GOT3 (cell line): ENCODE data around the gene IL1R2.

Experiments used
- DNase-seq: peaks from one replicate; lab custom pipeline; 2025; ENCODE audit warnings: mixed read lengths; lab: John Stamatoyannopoulos, UW

The IL1R2 gene, protein sequence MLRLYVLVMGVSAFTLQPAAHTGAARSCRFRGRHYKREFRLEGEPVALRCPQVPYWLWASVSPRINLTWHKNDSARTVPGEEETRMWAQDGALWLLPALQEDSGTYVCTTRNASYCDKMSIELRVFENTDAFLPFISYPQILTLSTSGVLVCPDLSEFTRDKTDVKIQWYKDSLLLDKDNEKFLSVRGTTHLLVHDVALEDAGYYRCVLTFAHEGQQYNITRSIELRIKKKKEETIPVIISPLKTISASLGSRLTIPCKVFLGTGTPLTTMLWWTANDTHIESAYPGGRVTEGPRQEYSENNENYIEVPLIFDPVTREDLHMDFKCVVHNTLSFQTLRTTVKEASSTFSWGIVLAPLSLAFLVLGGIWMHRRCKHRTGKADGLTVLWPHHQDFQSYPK

DNA sequence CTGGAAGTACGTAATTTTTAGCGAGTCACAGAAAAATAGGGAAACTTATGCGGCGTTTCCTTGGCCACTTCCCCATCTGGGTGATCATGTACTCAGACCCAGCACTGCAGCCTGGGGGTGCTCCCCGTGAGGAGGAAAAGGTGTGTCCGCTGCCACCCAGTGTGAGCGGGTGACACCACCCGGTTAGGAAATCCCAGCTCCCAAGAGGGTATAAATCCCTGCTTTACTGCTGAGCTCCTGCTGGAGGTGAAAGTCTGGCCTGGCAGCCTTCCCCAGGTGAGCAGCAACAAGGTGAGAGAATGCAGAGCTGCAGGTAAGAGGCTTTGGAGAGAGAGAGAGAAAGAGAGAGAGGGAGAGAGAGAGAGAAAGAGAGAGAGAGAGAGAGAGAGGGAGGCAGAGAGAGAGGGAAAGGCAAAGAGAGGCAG lies at the start of gene IL1R2:
Gene IL1R2 (plus strand): TSS at position 240 of the 425 bp plus-strand sequence. CDS start 16,616 bp downstream, outside the sequence.
- DNase-seq: no peak

DNA sequence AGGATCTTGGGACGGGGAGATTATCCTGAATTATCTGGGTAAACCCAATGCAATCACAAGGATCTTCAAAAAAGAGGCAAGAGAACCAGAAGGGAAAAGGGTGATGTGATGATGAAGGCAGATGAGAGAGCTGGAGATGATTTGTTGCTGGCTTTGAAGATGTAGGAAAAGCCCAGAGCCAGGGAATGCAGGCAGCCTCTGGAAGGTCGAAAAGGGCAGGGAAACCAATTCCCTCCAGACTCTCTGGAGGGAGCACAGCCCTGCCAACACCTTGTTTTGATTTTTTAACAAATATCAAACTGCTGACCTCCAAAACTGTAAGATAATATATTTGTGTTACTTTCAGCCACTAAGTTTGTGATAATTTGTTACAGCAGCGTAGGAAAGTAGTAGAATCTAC lies 48.9 kb upstream of the IL1R2 start:
- no peak for DNase-seq

DNA sequence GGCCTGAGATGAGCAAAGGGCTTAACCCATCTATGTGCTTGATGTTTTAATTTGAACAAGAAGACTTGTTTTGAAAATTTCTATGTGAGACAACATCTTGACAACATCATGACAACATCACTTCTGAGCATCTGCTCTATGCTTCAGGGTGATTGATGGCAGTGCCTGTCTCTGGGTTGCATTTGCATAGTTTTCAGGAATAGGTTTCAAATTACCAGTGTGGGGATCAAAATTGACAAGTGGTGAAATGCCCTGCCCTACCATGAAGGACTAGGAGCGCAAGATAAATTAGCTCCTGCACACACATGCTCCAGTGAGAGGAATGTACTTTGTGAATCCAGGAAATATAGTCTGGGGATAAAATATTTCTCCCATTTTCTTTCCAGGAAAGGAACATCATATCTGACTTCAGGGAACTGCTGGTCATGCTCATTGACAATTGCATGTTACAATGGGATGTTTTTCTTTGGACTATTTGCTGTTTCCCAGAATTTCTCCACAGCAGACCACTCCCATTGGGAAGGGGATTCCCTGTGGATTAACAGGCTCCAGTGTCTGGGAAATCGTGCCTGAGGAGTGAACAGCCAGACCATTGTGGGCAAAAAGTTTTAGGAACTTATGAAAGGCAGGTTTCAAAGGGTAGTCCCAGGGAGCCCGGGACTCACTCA lies 45.3 kb upstream of the IL1R2 start:
- no peak for DNase-seq

DNA sequence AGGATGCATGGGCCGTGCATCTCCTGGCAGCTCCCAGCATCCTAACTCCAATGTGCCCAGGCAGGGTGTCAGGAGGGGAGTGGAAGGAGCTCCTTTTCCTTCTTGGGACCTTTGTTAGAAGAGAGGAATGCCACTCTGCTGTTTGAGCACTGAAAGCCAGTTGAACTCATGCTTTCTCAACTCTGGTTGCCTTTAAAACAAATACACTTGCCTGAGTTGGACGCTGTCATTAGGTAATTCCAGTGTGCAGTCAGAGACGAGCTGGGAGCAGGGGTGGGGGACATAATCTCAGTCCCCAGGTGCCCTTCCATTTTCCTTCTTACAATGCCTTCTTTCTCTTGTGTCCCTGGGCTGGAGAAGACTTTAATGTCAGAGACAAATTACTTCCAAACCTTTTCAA lies 44.4 kb upstream of the IL1R2 start:
- DNase-seq: no peak

DNA sequence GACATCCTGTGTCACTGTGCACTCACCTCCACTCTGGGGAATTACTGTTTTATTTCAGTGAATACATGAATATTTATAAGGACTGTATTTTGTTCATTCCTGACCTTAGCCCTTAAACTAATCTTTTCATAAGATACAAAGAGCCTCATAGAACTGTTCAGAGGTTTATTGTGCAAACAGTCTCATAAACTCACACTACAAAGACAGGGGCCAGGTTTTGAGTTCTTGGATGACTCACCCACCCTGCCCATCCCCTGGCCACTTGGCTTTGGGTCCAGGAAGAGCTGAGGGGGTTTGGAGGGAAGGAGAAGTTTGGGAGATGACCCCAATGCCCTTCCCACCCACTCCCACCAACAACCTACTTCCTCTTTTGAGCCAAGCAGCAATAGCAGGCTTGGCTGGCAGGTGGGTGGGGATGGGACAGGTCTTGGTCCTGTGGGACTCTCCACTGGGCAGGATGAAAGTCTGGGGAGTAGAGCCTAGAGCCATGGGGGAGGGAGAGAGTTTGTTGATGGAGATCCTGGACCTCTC lies 43.1 kb upstream of the IL1R2 start:
- no peak for DNase-seq

DNA sequence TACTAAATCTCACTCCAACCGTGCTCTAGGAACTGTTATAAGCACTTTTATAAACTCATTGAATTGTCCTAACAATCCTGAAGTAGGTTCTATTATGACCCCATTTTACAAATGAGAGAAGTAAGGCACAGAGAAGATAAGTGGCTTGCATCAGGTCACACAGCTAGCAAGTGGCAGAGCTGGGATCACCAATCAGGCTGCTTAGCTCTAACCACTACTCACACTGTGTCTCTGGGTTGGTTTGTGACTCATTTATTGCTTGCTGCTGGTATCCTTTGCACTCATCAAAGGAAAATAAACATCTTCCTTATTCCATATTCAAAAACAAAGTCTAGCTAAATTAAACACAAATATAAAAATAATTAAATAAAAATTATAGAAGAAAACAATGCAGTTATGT lies 42.5 kb upstream of the IL1R2 start:
- DNase-seq: no peak

DNA sequence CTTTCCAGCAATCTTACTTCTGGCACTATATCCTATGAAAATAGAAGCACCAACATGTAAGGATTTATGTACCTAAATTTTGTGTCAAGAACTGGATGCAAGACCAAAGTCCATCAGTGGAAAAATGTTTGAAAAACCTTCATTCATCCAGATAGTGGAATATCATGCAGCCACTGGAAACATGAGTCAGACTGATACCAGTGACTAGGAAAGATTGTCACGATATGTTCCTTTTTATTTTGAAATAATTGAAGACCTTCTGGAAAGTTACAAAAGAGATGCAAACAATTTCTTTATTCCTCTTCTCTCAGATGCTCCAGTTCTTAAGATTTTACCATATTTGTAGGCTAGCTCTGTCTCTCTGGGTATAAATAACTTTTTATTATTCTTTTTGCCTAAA lies 40.5 kb upstream of the IL1R2 start:
- no peak for DNase-seq

DNA sequence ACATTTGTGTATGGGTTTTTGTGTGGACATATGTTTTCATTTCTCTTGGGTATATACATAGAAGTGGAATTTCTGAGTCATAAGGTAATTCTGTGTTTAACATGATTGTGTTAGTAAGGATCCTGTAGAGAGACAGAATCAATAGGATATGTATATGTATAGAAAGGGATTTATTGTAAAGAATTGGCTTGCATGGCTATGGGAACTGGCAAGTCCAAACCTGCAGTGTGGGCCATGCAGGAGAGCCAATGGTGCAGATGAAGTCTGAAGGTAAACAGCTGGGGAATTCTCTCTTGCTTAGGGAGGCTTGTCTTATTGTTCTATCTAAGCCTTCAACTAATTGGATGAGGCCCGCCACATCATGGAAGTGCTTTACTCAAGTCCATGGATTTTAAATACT lies 39.2 kb upstream of the IL1R2 start:
- no peak for DNase-seq

DNA sequence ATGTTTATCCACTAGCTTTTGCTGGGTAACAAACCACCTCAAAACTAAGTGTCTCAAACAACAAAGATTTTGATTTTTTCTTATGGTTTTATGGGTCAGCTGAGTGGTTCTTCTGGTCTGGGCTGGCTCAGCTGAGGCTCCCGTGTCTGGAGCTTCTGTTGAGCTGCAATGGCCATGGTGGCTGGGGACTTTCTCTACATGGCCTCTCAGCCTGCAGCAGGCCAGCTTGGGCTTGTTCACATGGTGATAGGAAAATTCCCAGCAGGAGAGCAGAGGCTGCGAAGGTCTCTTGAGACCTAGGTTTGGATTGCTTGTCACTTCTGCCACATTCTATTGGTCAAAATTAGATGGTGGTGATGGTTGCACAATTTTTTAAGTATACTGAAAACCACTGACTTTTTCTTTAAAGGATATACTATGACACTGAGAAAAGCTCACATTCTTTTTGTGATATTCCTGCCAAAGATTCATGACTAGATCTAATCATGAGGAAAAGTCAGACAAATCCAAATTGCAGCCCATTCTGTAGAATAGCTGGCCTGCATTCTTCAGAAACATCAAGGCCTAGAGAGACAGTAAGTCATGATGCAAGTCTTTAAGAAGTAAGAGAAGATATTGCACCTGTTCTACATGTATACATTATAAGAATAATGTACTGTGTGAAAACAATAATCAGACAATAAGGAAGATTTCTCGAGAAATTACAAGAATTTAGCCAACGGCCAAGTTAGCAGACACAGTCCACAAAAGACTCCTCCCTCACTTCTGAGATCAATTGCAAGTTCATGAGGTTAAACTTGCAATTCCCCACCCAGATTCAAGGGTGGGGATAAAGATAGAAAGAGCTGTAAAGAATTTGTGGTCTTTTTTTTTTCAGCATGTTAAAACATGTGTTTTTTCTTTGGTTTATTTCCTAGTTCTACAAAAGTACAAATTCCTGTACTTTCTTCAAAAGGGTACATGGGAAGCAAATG lies 35.0 kb upstream of the IL1R2 start:
- no peak for DNase-seq

DNA sequence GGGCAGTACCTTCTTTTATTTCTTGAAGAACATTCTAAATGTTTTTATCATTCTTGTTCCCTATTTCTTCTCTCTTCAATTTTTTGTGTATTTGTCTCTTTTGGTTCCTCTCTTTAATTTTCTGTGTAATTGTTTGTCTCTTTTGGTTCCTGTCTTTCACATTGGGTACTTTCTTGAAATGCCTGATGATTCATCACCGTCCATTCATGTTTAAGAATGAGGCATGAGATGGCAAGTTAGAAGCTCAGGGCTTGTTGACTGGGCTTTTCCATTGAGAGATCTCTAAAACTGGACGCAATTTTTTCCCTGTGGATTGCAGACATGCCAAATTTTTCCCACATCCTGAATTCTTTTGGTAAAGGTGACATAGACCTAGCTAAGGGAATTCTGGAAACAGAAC lies 33.7 kb upstream of the IL1R2 start:
- no peak for DNase-seq

DNA sequence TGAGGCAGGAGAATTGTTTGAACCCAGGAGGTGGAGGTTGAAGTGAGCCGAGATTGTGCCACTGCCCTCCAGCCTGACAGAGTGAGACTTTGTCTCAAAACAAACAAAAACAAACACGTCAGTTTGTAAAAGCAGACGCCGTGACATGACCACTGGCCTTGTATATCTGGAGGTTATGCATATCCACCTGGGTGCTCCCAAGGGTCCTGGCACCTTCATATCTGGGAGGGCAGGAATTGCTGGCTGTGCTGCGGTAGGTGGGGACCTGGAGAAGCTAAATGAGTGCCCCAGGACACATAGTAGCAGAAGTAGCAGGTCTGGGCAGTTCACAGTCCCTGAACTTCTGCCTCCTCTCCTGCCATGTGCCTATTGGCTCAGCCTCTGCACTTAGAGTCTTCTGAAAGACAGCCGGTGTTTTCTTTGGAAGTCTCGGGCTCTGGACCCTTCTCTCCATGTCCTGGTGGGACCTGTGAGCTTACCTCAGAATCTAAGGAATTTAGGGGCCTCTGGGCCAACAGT lies 30.9 kb upstream of the IL1R2 start:
- no peak for DNase-seq

DNA sequence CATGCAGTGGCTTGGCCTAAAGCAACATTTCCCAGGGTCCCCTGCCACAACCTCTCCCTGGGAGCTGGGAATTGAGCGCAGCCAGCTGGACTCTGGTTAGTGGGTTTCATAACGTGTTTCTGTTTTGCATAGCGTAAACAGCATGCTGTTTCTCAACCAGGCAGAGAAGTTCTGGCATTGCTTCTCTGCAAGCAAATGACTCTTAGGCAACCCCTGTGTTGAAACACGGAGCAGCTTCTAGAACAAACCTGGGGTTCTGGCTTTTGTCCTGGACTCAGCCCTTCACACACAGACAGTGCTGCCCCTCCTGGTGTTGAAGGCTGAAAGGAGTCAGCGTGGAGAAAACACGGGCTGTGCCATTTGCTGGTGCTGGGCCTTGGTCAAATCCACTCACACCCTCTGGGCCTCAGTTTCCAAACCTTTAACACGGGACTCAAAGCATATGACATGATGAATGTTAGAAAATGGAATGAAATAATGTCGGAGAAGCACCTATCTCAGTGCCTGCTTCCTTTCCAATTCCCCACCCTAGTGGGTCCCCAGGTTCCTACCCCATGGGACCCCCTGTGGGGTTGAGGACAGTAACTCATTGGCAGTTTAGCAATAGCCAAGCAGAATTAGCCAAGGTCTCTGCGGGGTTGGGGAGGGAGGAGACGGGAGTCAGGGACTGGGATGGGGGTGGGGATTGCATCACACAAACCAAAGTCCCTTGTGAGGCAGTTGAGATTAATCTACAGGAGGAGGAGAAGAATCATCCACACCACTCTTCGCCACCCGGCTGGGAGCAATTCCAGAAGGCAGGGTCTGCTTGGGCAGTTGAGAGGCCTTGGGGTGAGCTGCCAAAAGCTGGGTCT lies 30.2 kb upstream of the IL1R2 start:
- peak; percentile 71 for DNase-seq

DNA sequence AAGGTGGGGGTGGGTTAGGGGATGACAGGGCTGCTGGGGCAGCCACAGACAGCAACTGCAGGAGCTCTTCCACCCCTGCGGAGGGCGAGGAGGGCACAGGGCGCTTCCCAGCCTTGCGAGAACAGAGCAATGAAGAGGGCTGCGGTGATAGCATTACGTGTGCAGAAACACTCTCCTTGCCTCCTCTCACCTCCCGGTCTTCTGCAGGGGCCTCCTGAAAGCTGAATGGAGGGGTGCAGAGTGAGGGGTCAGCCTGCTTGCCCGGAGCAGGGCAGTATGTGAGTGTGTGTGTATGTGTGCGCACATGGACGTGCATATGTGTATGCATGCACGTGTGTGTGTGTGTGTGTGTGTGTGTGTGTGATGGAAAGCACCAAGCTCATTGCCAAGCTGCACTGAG lies 29.5 kb upstream of the IL1R2 start:
- no peak for DNase-seq

DNA sequence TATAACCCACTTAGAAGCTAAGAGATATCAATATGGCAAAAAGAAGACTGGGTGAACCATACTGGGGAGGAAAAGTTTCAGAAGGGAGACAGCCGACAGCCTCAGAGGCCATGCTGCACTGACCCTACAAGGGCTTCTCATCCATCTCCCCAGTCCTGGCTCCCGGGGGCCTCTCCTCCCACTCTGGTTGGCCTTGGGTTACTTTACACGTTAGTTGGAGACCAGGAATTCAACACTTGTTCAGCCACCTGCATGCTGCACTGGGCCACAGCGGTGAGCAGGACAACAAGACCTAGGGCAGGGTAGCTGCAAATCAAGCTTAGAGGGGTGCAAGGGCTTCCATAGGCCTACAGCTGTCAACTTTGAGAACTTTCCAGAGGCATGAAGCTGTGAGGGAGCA lies 28.6 kb upstream of the IL1R2 start:
- DNase-seq: no peak

DNA sequence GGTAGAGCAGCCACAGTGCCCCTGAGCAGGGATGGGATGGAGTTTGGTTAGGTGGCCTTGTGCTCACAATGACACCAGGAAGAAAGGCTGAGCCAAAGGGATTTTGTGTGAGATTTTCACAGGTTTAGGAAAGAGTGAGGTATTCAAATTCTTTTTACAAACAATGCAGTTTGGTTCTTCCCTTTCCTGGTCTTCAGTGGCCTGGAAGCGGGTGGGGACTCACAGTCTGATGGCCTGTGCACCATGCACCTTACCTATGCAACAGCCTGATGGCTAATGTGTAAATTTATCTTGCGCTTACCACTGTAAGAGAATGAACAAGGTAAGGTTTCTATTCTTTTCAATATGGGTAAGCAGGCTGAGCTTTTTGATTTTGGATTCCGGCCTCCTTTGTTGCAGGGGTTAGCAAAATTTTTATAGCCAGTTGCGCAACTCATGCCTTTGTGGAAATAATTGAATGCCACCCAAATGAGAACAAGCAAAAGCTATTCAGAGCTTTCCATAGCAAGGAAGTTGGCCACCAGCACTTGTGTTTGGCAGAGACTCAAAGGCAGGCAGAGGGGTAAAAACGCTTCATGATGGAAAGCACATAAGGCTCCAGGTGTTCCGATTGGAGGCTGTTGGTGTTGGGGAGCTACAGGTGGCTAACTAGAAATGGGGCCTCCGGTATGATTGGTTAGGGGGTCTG lies 23.8 kb upstream of the IL1R2 start:
- no peak for DNase-seq

DNA sequence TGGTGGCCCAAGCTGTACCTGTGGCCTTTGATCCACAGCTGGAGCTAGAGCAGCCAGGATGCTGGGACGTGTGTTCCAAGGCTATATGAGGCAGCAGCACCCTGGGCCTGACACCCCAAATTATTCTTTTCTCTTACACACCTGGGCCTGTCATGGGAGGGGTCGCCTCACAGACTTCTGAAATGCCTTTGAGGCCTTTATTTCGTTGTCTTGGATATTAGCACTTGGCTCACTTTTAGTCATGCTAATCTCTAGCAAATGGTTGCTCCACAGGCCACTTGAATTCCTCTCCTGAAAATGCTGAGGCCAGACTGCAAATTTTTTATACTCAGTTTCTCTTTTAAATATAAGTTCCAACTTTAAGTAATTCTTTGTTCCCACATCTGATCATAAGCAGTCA lies 22.0 kb upstream of the IL1R2 start:
- no peak for DNase-seq

DNA sequence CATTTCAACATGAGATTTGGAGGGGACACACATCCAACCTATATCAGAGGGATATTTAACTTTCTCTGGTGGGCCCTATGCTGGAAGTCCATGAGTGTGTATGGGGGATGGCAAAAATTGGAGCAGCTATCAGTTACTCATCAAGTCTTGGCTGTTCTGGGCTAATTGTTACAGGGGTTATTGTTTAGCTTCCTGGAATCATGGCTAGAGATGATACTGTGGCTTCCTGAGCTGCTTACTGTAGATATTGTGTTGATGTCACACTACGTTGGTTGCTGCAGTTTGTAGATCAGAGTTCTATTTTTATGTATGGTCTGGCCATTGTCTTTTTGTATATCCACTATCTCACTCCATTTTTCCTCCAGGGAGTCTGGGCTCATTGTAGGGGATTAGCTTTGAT lies 20.9 kb upstream of the IL1R2 start:
- DNase-seq: no peak

DNA sequence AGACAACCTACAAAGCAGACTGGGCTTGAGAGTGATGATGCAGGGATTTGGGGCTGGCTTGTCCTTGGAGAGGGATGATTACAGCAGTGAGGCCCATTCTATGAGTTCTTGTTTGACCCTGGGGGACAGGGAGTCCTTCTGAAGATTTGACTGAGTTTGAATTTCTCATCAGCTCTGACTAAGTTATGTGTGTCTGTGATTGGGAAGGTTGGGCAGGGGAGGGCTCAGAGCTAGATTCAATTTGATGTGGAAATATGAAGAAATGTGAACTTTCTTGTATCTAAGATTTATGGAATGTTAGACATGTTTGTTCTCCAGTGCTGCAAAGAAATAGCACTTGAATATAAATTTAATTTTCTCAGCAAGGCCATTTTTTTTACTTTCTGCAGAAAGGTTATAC lies 19.9 kb upstream of the IL1R2 start:
- DNase-seq: no peak

DNA sequence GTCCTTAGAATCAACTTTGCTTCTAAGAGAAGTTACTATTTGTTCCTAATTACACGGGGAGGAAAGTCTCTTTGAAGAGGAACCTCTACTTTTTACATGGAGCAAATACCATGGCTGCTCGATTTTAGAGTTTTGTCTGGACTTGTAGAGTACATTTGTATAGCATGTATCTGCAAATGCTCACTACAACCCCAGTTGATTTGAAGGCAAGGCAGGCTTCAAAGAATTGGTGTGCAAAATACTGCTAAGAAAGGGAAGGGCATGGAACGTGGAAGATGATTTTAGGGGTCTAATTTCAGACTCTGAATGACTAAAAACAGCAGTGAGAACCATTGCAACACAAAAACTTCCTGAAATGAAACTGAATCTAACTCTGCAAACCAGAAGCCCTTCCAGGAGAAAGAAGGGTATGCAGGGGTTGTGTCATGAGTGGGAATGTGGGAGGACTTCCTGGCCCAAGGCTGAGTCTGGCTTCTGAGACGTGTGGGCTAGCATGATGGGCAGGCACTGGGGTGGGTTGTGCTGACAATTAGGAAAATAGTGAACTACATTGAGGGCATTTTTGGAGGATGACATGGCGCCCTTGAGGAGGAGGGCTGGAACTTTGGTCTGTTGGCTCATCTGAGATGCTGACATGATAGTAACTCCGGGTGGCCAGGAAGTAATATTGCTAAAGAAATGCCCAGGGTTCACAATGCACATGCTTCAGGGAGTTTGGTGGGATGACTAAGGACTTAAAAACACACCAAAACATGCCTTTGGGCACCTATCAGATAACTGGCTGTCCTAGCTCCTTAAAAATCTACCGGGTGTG lies 18.9 kb upstream of the IL1R2 start:
- no peak for DNase-seq

DNA sequence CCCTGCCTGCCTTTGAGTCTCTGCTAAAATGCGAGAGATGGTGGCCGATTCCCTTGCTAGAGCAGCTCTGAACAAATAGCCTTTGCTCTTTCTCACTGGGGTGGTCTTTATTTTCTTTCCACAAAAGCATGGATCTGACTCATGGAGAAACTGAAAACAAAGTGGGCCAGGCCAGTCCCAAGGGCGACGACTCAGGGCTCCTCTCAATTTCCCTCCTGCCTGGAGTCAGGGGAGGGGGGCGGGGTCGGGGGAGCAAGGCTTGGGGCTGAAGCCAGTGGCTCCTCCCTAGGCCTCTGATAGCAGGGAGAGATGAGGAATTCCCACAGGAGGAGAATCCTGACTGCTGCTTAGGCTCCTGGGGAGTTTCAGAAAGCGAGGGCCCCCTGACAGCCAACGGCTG lies 17.1 kb upstream of the IL1R2 start:
- no peak for DNase-seq
